A549 (cell line): ENCODE measurements around the gene VPS54. TPM values are rescaled to one million over a fixed set of nuclear protein-coding genes. Genes with fewer than 3 reads are reported as not detected.

ENCODE experiments used
- ATAC-seq, 2 experiments: fragments of 200-7000 bp in 1 of 2; fragments of >200 bp in 1 of 2; cut with Nextera tagmentation in 1 of 2; cut with Tn5 transposase in 1 of 2; 3 replicates each; pipeline versions ENCODE4 v1.8.0 to v1.9.1; 2018 to 2020; ENCODE audit warnings: mild to moderate bottlenecking in 1 of 2, moderate library complexity in 1 of 2
- CTCF ChIA-PET: fragments of 300-600 bp; sonication (Branson Sonifier 250); formaldehyde crosslinking; extraction: SDS; loops from one replicate; lab custom pipeline; 2021; ENCODE audit warnings: antibody characterized with exemption, inconsistent platforms; lab: Yijun Ruan, JAX
- POLR2A ChIA-PET: fragments of 350-600 bp; formaldehyde crosslinking; extraction: SDS; loops from one replicate; lab custom pipeline; 2021; ENCODE audit warnings: antibody characterized with exemption, inconsistent platforms; lab: Yijun Ruan, JAX
- DNase-seq, 2 experiments: peaks; one replicate each; pipeline versions ENCODE4 v3.0.0 to v3.0.0-alpha.2; 2011 to 2016; ENCODE audit warnings: low read depth in 1 of 2, low spot score in 1 of 2
- FAIRE-seq: peaks from 2 replicates; lab custom pipeline; 2011; peaks lifted over from hg19 to GRCh38; lab: Jason Lieb, UNC
- H3K27ac ChIP-seq, 2 experiments: fragments of >200 bp; sonication (Bioruptor Twin); formaldehyde crosslinking; 3 replicates each; pipeline ENCODE4 v1.5.1; 2016 to 2017
- H3K4me1 ChIP-seq: fragments of >200 bp; sonication (Bioruptor Twin); formaldehyde crosslinking; 3 replicates; pipeline ENCODE4 v1.6.1; 2016
- H3K4me2 ChIP-seq: fragments of >200 bp; sonication (Bioruptor Twin); formaldehyde crosslinking; 3 replicates; pipeline ENCODE4 v1.6.1; 2016
- H3K4me3 ChIP-seq: fragments of >200 bp; sonication (Bioruptor Twin); formaldehyde crosslinking; 3 replicates; pipeline ENCODE4 v1.5.1; 2016
- H3K9me3 ChIP-seq: fragments of >200 bp; sonication (Bioruptor Twin); formaldehyde crosslinking; 3 replicates; pipeline ENCODE4 v1.6.1; 2016
- CBX2 ChIP-seq: fragments of 200-600 bp; sonication (generic); IDR thresholded peaks from 2 replicates; pipeline ENCODE4 v1.6.1; 2016; ENCODE audit warnings: low read depth, mild to moderate bottlenecking, borderline replicate concordance
- E2F6 ChIP-seq: IDR thresholded peaks from 2 replicates; pipeline ENCODE4 v1.6.1; 2012; ENCODE audit warnings: low read depth, borderline replicate concordance
- EHF ChIP-seq: fragments of 250-450 bp; sonication (Bioruptor Pico); IDR thresholded peaks from 2 replicates; pipeline ENCODE4 v1.5.0; 2020; ENCODE audit warnings: mild to moderate bottlenecking
- EHMT2 ChIP-seq: fragments of 200-600 bp; sonication (generic); IDR thresholded peaks from 2 replicates; pipeline ENCODE4 v1.6.1; 2016; ENCODE audit warnings: antibody characterized with exemption, low read depth, mild to moderate bottlenecking, moderate library complexity
- ESRRA ChIP-seq: fragments of 150-350 bp; IDR thresholded peaks from 2 replicates; pipeline ENCODE4 v1.6.1; 2014; ENCODE audit warnings: mild to moderate bottlenecking, low read length, borderline replicate concordance
- FOSB ChIP-seq: fragments of 250-450 bp; sonication (Bioruptor Pico); IDR thresholded peaks from 2 replicates; pipeline ENCODE4 v1.5.0; 2020; ENCODE audit warnings: mild to moderate bottlenecking, moderate library complexity
- FOXS1 ChIP-seq: fragments of 250-450 bp; sonication (Bioruptor Pico); IDR thresholded peaks from 2 replicates; pipeline ENCODE4 v1.5.0; 2020; ENCODE audit warnings: mild to moderate bottlenecking, moderate library complexity
- HDAC2 ChIP-seq: fragments of 200-600 bp; sonication (generic); IDR thresholded peaks from 2 replicates; pipeline ENCODE4 v1.6.1; 2016
- HES2 ChIP-seq: fragments of >200 bp; sonication (Bioruptor Twin); formaldehyde crosslinking; IDR thresholded peaks from 2 replicates; pipeline ENCODE4 v1.6.1; 2016
- HEYL ChIP-seq: fragments of 250-450 bp; sonication (Bioruptor Pico); IDR thresholded peaks from 2 replicates; pipeline ENCODE4 v1.8.0; 2021; ENCODE audit warnings: mild to moderate bottlenecking, moderate library complexity
- HMGXB4 ChIP-seq: fragments of 250-450 bp; sonication (Bioruptor Pico); IDR thresholded peaks from 2 replicates; pipeline ENCODE4 v1.5.0; 2021; ENCODE audit warnings: mild to moderate bottlenecking, moderate library complexity, borderline replicate concordance
- HOXA7 ChIP-seq: fragments of 250-450 bp; sonication (Bioruptor Pico); IDR thresholded peaks from 2 replicates; pipeline ENCODE4 v1.5.0; 2020; ENCODE audit warnings: mild to moderate bottlenecking, moderate library complexity
- HOXB13 ChIP-seq: fragments of 250-450 bp; sonication (Bioruptor Pico); IDR thresholded peaks from 2 replicates; pipeline ENCODE4 v1.5.0; 2020; ENCODE audit warnings: low read depth, mild to moderate bottlenecking, moderate library complexity
- JUN ChIP-seq, 2 experiments: fragments of >200 bp; sonication (Bioruptor Twin); formaldehyde crosslinking; IDR thresholded peaks; 2 replicates in 1 of 2; 3 replicates in 1 of 2; pipeline ENCODE4 v1.6.1; 2016 to 2017
- KDM1A ChIP-seq: fragments of 200-600 bp; sonication (generic); IDR thresholded peaks from 2 replicates; pipeline ENCODE4 v1.6.1; 2016; ENCODE audit warnings: low read depth, mild to moderate bottlenecking
- KDM5A ChIP-seq: fragments of 200-600 bp; sonication (generic); IDR thresholded peaks from 2 replicates; pipeline ENCODE4 v1.6.1; 2016; ENCODE audit warnings: antibody characterized with exemption, mild to moderate bottlenecking
- MAFK ChIP-seq: fragments of 450-650 bp; IDR thresholded peaks from 2 replicates; pipeline ENCODE4 v1.6.1; 2014; ENCODE audit not compliant: partially characterized antibody
- NFE2L2 ChIP-seq: fragments of 150-350 bp; conservative IDR thresholded peaks from 2 replicates; pipeline ENCODE4 v1.6.1; 2014; ENCODE audit warnings: low read length
- NPAS2 ChIP-seq: fragments of 250-450 bp; sonication (Bioruptor Pico); IDR thresholded peaks from 2 replicates; pipeline ENCODE4 v1.8.0; 2022; ENCODE audit warnings: mild to moderate bottlenecking, moderate library complexity, borderline replicate concordance
- PBX3 ChIP-seq: IDR thresholded peaks from 2 replicates; pipeline ENCODE4 v1.6.1; 2012
- RCOR1 ChIP-seq: fragments of 150-350 bp; IDR thresholded peaks from 2 replicates; pipeline ENCODE4 v1.6.1; 2014; ENCODE audit warnings: antibody characterized with exemption, low read length, low read depth
- RNF2 ChIP-seq: fragments of 200-600 bp; sonication (generic); IDR thresholded peaks from 2 replicates; pipeline ENCODE4 v1.6.1; 2016; ENCODE audit warnings: low read depth, mild to moderate bottlenecking, antibody characterized with exemption, moderate library complexity, borderline replicate concordance
- TFCP2L1 ChIP-seq: fragments of 250-450 bp; sonication (Bioruptor Pico); IDR thresholded peaks from 2 replicates; pipeline ENCODE4 v1.5.0; 2021; ENCODE audit warnings: mild to moderate bottlenecking
- TP53 ChIP-seq: fragments of 250-450 bp; sonication (Bioruptor Pico); IDR thresholded peaks from 2 replicates; pipeline ENCODE4 v1.5.0; 2021; ENCODE audit warnings: mild to moderate bottlenecking, moderate library complexity
- ZC3H11A ChIP-seq: fragments of 450-650 bp; IDR thresholded peaks from 2 replicates; pipeline ENCODE4 v1.6.1; 2014; ENCODE audit warnings: antibody characterized with exemption, mild to moderate bottlenecking
- ZSCAN20 ChIP-seq: fragments of 250-450 bp; sonication (Bioruptor Pico); IDR thresholded peaks from 2 replicates; pipeline ENCODE4 v1.8.0; 2022; ENCODE audit warnings: mild to moderate bottlenecking, moderate library complexity
- WGBS: methylation state at CpG from one replicate; pipeline ENCODE4 v1.1.6; 2017; ENCODE audit errors: missing lambda C conversion rate; 5-methylcytosine and 5-hydroxymethylcytosine counted together
- polyA plus RNA-seq, 4 experiments: library from polyadenylated mRNA; depleted of rRNA in 3 of 4; stranded (reverse); fragments of >200 nt; fragmentation: RNase III in 1 of 4; extraction: RNeasy Plus Mini Kit Qiagen cat#74134 plus additional on column Dnase treatment in 1 of 4; gene quantifications; 2 replicates in 3 of 4; 3 replicates in 1 of 4; pipeline ENCODE4 v1.2.3, GENCODE V29; 2011 to 2017

Gene VPS54
- polyA plus RNA-seq, 2 of the 4 experiments (the other 2 are of a cell fraction), result 15.0 to 32.5 TPM

- POLR2A ChIA-PET, result no interaction called here
- Histone ChIP-seq H3K27ac (no peak overlapping the region), H3K4me2 (no peak overlapping the region), H3K9me3 (no peaks in the 10 kb centered on the region), H3K4me3 (no peak overlapping the region), H3K4me1 (peaks cover 20% of the 10 kb centered on the region; the same call in 2 of the 3 replicates)
- WGBS, result 78% methylated on average over 2 of the region's 2 CpGs
- FAIRE-seq, result no peak
- DNase-seq, result no peak
- no peak for ATAC-seq
- CTCF ChIA-PET, result interaction anchor here (0.6 to 1.1 kb wide), 10 partner anchors 9 to 194 kb away, joined by 3 to 6 read pairs (median 3); partner anchors contain the start of gene UGP2
- TF ChIP-seq HOXB13 (CRISPR knock-in tag), result no peak
- TF ChIP-seq MAFK, result no peak
- no peak for TF ChIP-seq FOSB (CRISPR knock-in tag)
- no peak for TF ChIP-seq KDM5A
- TF ChIP-seq ESRRA, result no peak
- no peak for TF ChIP-seq HDAC2
- TF ChIP-seq ZC3H11A, result no peak
Measured at GRCh38 chr2:63888053-63888452, 131.2 kb downstream of the VPS54 start.

GRCh38 chr2:63886445-63886844 is 132.8 kb downstream of the VPS54 start:
- no peak overlapping the region for H3K4me2 ChIP-seq
- TF ChIP-seq EHF (CRISPR knock-in tag) (no peak), HOXB13 (CRISPR knock-in tag) (no peak), HMGXB4 (no peak), KDM5A (no peak), EHMT2 (no peak), CBX2 (no peak), RNF2 (no peak), HEYL (CRISPR knock-in tag) (no peak), E2F6 (no peak)
- POLR2A ChIA-PET, result no interaction called here
- 91% methylated on average over 2 of the region's 2 CpGs for WGBS
- H3K9me3 ChIP-seq, result no peaks in the 10 kb centered on the region
- H3K4me1 ChIP-seq, result peaks cover 6% of the 10 kb centered on the region; the same call in 2 of the 3 replicates
- no peak overlapping the region for H3K4me3 ChIP-seq
- DNase-seq, result no peak
- CTCF ChIA-PET, result interaction anchor here (0.7 to 1.6 kb wide), 5 partner anchors 10 to 187 kb away, joined by 3 read pairs; no protein-coding TSS in a partner anchor
- no peak for ATAC-seq
- no peak for FAIRE-seq
- H3K27ac ChIP-seq, result no peak overlapping the region

GRCh38 chr2:63882395-63883105 is 136.7 kb downstream of the VPS54 start:
- CTCF ChIA-PET, result interaction anchor here (1.1 to 1.6 kb wide), 5 partner anchors 11 to 605 kb away, joined by 3 to 5 read pairs (median 3); no protein-coding TSS in a partner anchor
- WGBS, result 89% methylated on average over 3 of the region's 3 CpGs
- POLR2A ChIA-PET, result no interaction called here
- no peak for ATAC-seq
- no peak overlapping the region for H3K27ac ChIP-seq
- H3K4me1 ChIP-seq, result no peaks in the 10 kb centered on the region
- H3K4me2 ChIP-seq, result no peak overlapping the region
- H3K4me3 ChIP-seq, result no peak overlapping the region
- FAIRE-seq, result no peak
- H3K9me3 ChIP-seq, result no peaks in the 10 kb centered on the region
- TF ChIP-seq EHMT2, result no peak
- TF ChIP-seq E2F6, result no peak
- no peak for TF ChIP-seq RCOR1
- no peak for TF ChIP-seq TP53
- TF ChIP-seq HES2, result no peak
- no peak for TF ChIP-seq NFE2L2
- no peak for TF ChIP-seq FOXS1 (CRISPR knock-in tag)
- no peak for TF ChIP-seq JUN (IDR thresholded peaks at IDR 0.05)
- TF ChIP-seq ZSCAN20 (CRISPR knock-in tag), result no peak
- TF ChIP-seq TFCP2L1 (CRISPR knock-in tag), result no peak
- TF ChIP-seq HOXB13 (CRISPR knock-in tag), result no peak
- TF ChIP-seq PBX3, result no peak
- TF ChIP-seq NPAS2 (CRISPR knock-in tag), result no peak
- no peak for TF ChIP-seq CBX2
- no peak for TF ChIP-seq KDM1A
- no peak for TF ChIP-seq HMGXB4
- TF ChIP-seq HOXA7 (CRISPR knock-in tag), result no peak
- TF ChIP-seq EHF (CRISPR knock-in tag), result no peak
- TF ChIP-seq ESRRA, result no peak
- DNase-seq, result no peak
